Measurements from ENCODE around the gene HDAC10. TPM values are rescaled to one million over a fixed set of nuclear protein-coding genes. Genes with fewer than 3 reads are reported as not detected.

HDAC10 gene
- total RNA-seq, 1 experiment from 2014 or later: 45.0 TPM

GRCh38 chr22:50289942-50290630 lies 39.0 kb upstream of the HDAC10 start:
- H2BK120ac ChIP-seq (ENCODE audit: low read depth, low read length, poor library complexity, severe bottlenecking): no peak overlapping the region
- peaks cover 3% of the 10 kb centered on the region; the same call in 1 of the 2 replicates for H3K79me2 ChIP-seq (ENCODE audit: insufficient read depth, low read length)
- H3K27ac ChIP-seq (ENCODE audit: insufficient read length, low read depth, low read length): no peak overlapping the region
- peaks cover 2% of the 10 kb centered on the region for H3K79me1 ChIP-seq (ENCODE audit: insufficient read depth, low read depth, low read length, poor library complexity, severe bottlenecking)
- no peak overlapping the region for H3K4me3 Mint-ChIP-seq
- H3K4me2 ChIP-seq (ENCODE audit: insufficient read depth, insufficient read length, low read length): no peak overlapping the region
- no peak overlapping the region for H3K18ac ChIP-seq (ENCODE audit: insufficient read length, low read depth, low read length)
- no peak overlapping the region; a peak in 1 of 7 replicates for H3K27ac Mint-ChIP-seq
- no peak overlapping the region for H2AK5ac ChIP-seq (ENCODE audit: insufficient read length, low read length)
- no peak overlapping the region for H3T11ph ChIP-seq (ENCODE audit: low read length)
- TF ChIP-seq CTCF (conservative IDR thresholded peaks at IDR 0.05): no peak
- no peak overlapping the region for H3K14ac ChIP-seq (ENCODE audit: insufficient read depth, low read length)
- H2BK5ac ChIP-seq (ENCODE audit: insufficient read length, low read length): no peak overlapping the region
- H2BK15ac ChIP-seq (ENCODE audit: low read depth, low read length): no peak overlapping the region
- no peaks in the 10 kb centered on the region for H3K4me1 ChIP-seq (ENCODE audit: insufficient read depth, low read length)
- WGBS (ENCODE audit: extremely low coverage, insufficient read length, low lambda C conversion rate): no CpG with 5 or more reads among the region's 37 CpGs
- no peak overlapping the region for H2BK12ac ChIP-seq (ENCODE audit: insufficient read length, low read depth, low read length)
- no peak overlapping the region for H4K91ac ChIP-seq (ENCODE audit: insufficient read length, low read depth, low read length)
- peaks cover 5 to 24% (median 21%) of the 10 kb centered on the region in 3 experiments; a peak in 6 of 7 replicates for H3K36me3 Mint-ChIP-seq (ENCODE audit: insufficient read depth in 1 of 3, low read depth in 3 of 3)
- H3K23ac ChIP-seq (ENCODE audit: insufficient read length, low read depth, low read length): no peak overlapping the region
- peaks cover 12 to 13% of the 10 kb centered on the region in 2 experiments for H3K4me1 Mint-ChIP-seq
- H4K8ac ChIP-seq (replicated peaks; ENCODE audit: insufficient read length, low read depth, low read length): no peak overlapping the region
- no peak overlapping the region for H2BK20ac ChIP-seq (ENCODE audit: low read depth, low read length, poor library complexity, severe bottlenecking)
- no peak overlapping the region for H2AFZ ChIP-seq (ENCODE audit: low read length)
- H3K27me3 ChIP-seq (ENCODE audit: insufficient read depth, low read length): no peaks in the 10 kb centered on the region
- no peaks in the 10 kb centered on the region for H3K9me3 ChIP-seq (ENCODE audit: control insufficient read depth, low read depth, low read length)
- no peaks in the 10 kb centered on the region for H4K20me1 ChIP-seq (ENCODE audit: control insufficient read depth, insufficient read depth, insufficient read length)
- H4K5ac ChIP-seq (ENCODE audit: insufficient read length, low read depth, low read length): no peak overlapping the region
- no peaks in the 10 kb centered on the region; a peak in 1 of 5 replicates for H3K9me3 Mint-ChIP-seq
- no peak overlapping the region for H3K4ac ChIP-seq (ENCODE audit: low read depth, low read length)
- no peaks in the 10 kb centered on the region for H3K23me2 ChIP-seq (ENCODE audit: insufficient read length, low read depth, low read length, poor library complexity, severe bottlenecking)
- H3K56ac ChIP-seq (ENCODE audit: insufficient read length, low read depth, low read length): no peak overlapping the region
- H3K9ac ChIP-seq (ENCODE audit: extremely low read depth, insufficient read length, low read length): no peak overlapping the region
- H3K27me3 Mint-ChIP-seq (ENCODE audit: low read depth): no peaks in the 10 kb centered on the region
- DNase-seq: no peak

Data from H9 (cell line).